Mucosa of stomach (tissue), 1 donor: ENCODE results near the gene JMJD7.

Experiments used
- H3K27me3 ChIP-seq: one replicate; pipeline ENCODE4 v1.7.0; 2013; ENCODE audit warnings: mild to moderate bottlenecking, low read length; ENCODE audit not compliant: control insufficient read depth, insufficient read depth
- H3K36me3 ChIP-seq: one replicate; pipeline ENCODE4 v1.7.0; 2013; ENCODE audit warnings: low read length; ENCODE audit not compliant: control insufficient read depth, insufficient read depth
- H3K4me1 ChIP-seq: one replicate; pipeline ENCODE4 v1.7.0; 2013; ENCODE audit warnings: mild to moderate bottlenecking, low read length; ENCODE audit not compliant: control insufficient read depth, insufficient read depth
- H3K4me3 ChIP-seq: one replicate; pipeline ENCODE4 v1.7.0; 2013; ENCODE audit warnings: low read length
- H3K9ac ChIP-seq: one replicate; pipeline ENCODE4 v1.7.0; 2013; ENCODE audit warnings: mild to moderate bottlenecking, low read length, moderate library complexity
- H3K9me3 ChIP-seq: one replicate; pipeline ENCODE4 v1.7.0; 2013; ENCODE audit warnings: mild to moderate bottlenecking, low read length, moderate library complexity; ENCODE audit not compliant: control insufficient read depth
- donor health status: Pancreatic carcinoma.

JMJD7 gene

DNA sequence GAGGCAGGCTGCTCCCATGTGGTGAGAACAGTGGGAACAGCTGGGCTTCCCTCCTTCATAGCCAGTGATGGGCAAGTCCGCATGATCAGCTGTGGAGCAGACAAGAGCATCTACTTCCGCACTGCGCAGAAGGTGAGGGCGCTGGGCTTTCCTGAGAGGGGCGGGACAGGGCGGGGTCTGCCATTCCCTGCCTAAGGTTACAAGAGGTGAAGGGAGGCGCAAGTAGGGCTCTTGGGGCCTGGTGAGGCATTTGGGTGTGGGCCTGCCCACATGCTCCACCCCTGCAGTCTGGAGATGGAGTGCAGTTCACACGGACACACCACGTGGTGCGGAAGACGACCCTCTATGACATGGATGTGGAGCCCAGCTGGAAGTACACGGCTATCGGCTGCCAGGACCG lies 10.6 kb upstream of the JMJD7 start:
- peaks cover 19% of the 10 kb centered on the region for H3K36me3 ChIP-seq

DNA sequence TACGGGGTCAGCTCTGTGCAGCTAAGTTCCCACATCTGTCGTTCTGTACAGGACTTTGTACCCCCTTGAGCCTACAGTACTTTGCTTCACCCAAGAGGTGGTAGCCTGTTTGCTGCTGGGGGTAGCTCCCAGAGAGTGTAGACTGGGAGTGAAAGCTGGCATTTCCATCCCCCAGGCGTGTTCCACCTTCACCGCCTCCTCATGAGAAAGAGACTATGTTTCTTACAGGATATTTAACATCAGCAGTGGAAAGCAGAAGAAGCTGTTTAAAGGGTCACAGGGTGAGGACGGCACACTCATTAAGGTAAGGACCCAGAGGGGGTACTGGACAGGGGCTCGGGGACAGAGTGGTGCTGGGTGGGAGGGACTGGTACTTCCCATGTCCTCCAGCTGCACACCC lies 10.1 kb upstream of the JMJD7 start:
- no peaks in the 10 kb centered on the region for H3K27me3 ChIP-seq
- peaks cover 19% of the 10 kb centered on the region for H3K36me3 ChIP-seq
- H3K4me3 ChIP-seq, result no peak overlapping the region
- H3K9me3 ChIP-seq, result no peaks in the 10 kb centered on the region
- H3K4me1 ChIP-seq, result peaks cover 13% of the 10 kb centered on the region
- H3K9ac ChIP-seq, result no peak overlapping the region

More for the DNA sequence above, 10.6 kb upstream of the JMJD7 start:
- H3K4me3 ChIP-seq, result no peak overlapping the region
- H3K4me1 ChIP-seq, result peaks cover 13% of the 10 kb centered on the region
- H3K27me3 ChIP-seq, result no peaks in the 10 kb centered on the region
- H3K9ac ChIP-seq, result no peak overlapping the region
- no peaks in the 10 kb centered on the region for H3K9me3 ChIP-seq

DNA sequence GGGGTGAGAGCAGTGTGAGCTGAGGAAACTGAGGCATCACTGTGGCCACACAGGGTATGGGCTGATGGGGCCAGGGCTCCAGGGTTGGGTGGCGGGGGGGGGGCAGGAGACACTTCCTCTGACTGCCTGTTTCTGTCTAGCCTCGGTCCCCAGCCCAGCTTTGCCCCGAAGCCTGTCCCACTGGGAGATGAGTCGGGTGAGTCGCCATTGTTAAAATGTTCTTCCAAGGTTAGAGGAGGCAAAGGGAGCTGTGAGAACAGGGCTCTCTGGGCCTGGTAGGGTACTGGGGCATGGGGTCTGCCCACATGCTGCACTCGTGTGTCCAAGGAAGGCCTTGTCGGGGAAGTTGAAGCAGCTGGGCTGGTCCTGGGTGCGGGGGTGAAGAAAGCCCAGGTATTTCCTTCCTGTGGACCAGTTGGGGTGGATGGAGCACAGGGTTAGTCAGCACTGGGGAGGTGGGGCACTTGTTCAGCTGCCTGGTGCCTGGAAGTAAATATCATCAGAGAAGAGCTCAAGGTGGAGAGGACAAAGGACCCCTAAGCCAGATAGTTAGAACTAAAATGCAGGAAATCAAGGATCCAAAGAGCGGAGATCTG lies 8.3 kb upstream of the JMJD7 start:
- no peak overlapping the region for H3K4me3 ChIP-seq
- no peak overlapping the region for H3K9ac ChIP-seq
- H3K36me3 ChIP-seq, result peaks cover 13% of the 10 kb centered on the region

DNA sequence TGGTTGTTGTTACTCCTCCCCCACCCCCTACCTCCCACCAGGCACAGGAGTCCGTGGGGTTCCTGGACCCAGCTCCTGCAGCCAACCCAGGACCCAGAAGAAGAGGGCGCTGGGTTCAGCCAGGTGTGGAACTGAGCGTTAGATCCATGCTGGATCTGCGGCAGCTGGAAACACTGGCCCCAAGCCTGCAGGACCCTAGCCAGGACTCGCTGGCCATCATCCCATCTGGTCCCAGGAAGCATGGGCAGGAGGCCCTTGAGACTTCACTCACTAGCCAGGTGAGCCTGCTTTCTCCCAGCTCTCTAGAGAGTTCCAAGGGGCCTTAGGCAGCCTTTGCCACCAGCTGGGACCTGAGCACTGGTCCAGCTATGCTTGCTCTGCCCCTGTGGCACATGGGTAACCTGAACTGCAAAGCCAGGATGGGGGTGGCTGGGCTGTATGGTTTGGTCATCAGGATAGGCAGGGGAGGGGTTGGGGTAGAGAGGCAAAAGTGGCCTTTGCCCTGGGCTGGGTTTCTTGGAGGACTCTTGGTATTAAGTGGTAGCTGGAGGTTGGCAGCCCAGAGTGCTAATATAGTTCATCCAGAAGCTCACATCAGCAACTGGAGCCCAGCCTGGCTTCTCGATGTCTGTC lies 7.0 kb upstream of the JMJD7 start:
- Histone ChIP-seq H3K4me3 (no peak overlapping the region), H3K27me3 (no peaks in the 10 kb centered on the region), H3K36me3 (peaks cover 13% of the 10 kb centered on the region)

More for the DNA sequence above, 8.3 kb upstream of the JMJD7 start:
- Histone ChIP-seq H3K9me3 (no peaks in the 10 kb centered on the region), H3K27me3 (no peaks in the 10 kb centered on the region), H3K4me1 (peaks cover 13% of the 10 kb centered on the region)

DNA sequence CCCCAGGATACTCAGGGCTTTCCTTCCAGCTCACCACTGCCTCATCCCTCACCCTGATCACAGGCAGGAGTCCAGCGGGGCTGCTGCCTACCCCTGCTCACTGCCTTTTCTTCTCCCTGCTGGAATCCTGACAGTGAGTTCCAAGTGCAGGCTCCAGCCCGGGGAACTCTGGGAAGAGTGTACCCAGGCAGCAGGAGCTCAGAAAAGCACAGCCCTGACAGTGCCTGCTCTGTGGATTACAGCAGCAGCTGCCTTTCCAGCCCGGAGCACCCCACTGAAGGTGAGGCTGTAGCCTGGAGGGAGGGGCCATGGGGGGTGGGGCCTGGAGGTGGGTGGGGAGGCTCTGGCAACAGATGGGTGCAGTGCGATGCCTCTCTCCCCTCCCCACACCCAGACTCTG lies 6.1 kb upstream of the JMJD7 start:
- Histone ChIP-seq H3K27me3 (no peaks in the 10 kb centered on the region), H3K4me3 (no peak overlapping the region), H3K9ac (no peak overlapping the region), H3K4me1 (peaks cover 13% of the 10 kb centered on the region), H3K9me3 (no peaks in the 10 kb centered on the region), H3K36me3 (peaks cover 10% of the 10 kb centered on the region)

More for the DNA sequence above, 7.0 kb upstream of the JMJD7 start:
- Histone ChIP-seq H3K4me1 (peaks cover 13% of the 10 kb centered on the region), H3K9ac (no peak overlapping the region), H3K9me3 (no peaks in the 10 kb centered on the region)

DNA sequence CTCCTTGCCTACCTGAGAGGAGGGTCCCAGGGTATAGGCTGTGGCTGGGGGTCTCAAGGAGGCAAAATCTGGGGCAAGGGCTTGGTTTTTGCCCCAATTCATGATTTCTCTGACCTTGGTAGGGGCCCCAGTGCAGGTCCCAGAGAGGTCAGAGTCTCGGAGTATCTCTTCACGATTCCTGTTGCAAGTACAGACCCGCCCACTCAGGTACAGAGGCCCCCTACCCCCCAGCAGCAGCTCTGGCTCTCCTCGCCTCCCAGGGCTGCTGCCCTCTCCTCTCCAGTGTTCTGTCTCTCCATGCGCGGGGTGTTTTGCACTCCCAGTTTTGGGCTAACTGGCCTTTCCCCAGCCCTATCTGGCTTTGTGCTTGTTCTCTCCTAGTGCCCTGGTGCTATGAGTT lies 5.4 kb upstream of the JMJD7 start:
- Histone ChIP-seq H3K4me1 (peaks cover 17% of the 10 kb centered on the region), H3K27me3 (no peaks in the 10 kb centered on the region), H3K9ac (no peak overlapping the region), H3K9me3 (no peaks in the 10 kb centered on the region), H3K36me3 (peaks cover 8% of the 10 kb centered on the region), H3K4me3 (no peak overlapping the region)

DNA sequence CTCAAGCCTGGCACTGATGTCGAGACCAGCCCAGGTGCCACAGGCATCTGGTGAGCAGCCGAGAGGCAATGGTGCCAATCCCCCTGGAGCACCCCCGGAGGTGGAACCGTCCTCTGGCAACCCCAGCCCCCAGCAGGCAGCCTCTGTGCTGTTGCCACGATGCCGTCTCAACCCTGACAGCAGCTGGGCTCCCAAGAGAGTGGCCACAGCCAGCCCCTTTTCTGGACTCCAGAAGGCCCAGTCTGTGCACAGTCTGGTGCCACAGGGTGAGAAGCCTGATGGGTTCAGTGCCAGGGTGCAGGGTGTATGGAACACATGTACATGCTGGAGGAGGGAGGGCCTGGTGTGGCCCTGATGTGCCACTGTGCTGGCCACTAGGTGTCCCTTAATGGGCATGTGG lies 4.9 kb upstream of the JMJD7 start:
- peaks cover 8% of the 10 kb centered on the region for H3K36me3 ChIP-seq
- no peak overlapping the region for H3K9ac ChIP-seq
- H3K27me3 ChIP-seq, result no peaks in the 10 kb centered on the region
- no peaks in the 10 kb centered on the region for H3K9me3 ChIP-seq
- peaks cover 18% of the 10 kb centered on the region for H3K4me1 ChIP-seq
- no peak overlapping the region for H3K4me3 ChIP-seq

DNA sequence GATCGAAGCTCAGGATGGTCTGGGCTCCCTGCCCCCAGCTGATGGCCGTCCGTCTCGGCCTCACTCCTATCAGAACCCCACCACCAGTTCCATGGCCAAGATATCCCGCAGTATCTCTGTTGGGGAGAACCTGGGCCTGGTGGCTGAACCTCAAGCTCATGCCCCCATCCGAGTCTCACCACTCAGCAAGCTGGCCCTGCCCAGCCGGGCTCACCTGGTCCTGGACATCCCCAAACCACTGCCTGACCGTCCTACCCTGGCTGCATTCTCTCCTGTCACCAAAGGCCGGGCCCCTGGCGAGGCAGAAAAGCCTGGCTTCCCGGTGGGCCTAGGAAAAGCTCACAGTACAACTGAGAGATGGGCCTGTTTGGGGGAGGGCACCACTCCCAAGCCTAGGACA lies 4.4 kb upstream of the JMJD7 start:
- peaks cover 8% of the 10 kb centered on the region for H3K36me3 ChIP-seq
- H3K9ac ChIP-seq, result no peak overlapping the region
- peaks cover 18% of the 10 kb centered on the region for H3K4me1 ChIP-seq
- H3K9me3 ChIP-seq, result no peaks in the 10 kb centered on the region
- no peaks in the 10 kb centered on the region for H3K27me3 ChIP-seq
- H3K4me3 ChIP-seq, result no peak overlapping the region

DNA sequence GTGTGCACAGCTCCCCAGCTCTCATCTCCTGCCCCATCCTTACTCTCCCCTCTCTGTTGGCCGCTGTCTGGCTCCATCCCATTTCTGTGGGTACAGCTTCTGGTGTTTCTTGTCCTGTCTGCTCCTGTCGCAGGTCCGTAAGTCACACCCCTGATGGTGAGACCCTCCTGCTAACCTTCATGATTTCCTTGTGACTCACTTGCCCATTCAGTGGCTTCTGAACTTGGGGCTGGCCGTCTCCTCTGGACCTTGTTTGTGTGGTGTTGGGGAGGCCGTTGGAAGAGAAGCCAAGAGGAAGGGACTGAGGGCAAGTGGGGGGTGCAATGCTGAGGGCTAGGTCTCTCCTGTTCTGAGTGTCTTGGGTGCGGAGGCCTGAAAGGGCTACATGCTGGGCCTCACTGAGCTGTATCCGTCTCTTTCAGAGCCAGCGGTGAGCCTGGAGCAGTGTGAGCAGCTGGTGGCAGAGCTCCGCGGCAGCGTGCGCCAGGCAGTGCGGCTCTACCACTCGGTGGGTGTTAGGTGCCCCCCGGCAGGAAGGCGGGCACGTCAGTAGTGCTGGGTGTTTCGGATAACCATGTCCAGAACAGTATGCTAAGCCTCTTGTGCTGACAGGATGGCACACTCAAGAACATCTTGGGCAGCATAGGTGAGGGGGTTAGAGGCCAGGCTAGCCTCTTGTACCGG lies 3.7 kb upstream of the JMJD7 start:
- H3K27me3 ChIP-seq, result no peaks in the 10 kb centered on the region
- peaks cover 8% of the 10 kb centered on the region for H3K36me3 ChIP-seq
- H3K4me1 ChIP-seq, result peaks cover 22% of the 10 kb centered on the region
- H3K4me3 ChIP-seq, result no peak overlapping the region
- no peak overlapping the region for H3K9ac ChIP-seq
- H3K9me3 ChIP-seq, result no peaks in the 10 kb centered on the region

DNA sequence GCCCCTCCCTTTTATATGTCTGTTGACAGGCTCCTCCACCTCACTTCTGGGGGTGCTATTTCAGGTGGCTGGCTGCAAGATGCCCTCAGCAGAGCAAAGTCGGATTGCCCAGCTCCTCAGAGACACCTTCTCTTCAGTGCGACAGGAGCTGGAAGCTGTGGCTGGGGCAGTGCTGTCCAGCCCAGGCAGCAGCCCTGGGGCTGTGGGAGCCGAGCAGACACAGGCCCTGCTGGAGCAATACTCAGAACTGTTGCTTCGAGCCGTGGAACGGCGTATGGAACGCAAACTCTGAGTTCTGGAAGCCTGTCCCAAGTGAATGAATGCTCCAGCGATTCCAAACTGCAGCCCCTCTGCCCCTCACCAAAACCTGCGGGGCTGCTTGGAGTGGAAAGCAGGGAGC lies 2.7 kb upstream of the JMJD7 start:
- H3K9me3 ChIP-seq, result no peaks in the 10 kb centered on the region
- peaks cover 22% of the 10 kb centered on the region for H3K4me1 ChIP-seq
- H3K9ac ChIP-seq, result no peak overlapping the region
- peaks cover 3% of the 10 kb centered on the region for H3K36me3 ChIP-seq
- no peak overlapping the region for H3K4me3 ChIP-seq
- H3K27me3 ChIP-seq, result no peaks in the 10 kb centered on the region

DNA sequence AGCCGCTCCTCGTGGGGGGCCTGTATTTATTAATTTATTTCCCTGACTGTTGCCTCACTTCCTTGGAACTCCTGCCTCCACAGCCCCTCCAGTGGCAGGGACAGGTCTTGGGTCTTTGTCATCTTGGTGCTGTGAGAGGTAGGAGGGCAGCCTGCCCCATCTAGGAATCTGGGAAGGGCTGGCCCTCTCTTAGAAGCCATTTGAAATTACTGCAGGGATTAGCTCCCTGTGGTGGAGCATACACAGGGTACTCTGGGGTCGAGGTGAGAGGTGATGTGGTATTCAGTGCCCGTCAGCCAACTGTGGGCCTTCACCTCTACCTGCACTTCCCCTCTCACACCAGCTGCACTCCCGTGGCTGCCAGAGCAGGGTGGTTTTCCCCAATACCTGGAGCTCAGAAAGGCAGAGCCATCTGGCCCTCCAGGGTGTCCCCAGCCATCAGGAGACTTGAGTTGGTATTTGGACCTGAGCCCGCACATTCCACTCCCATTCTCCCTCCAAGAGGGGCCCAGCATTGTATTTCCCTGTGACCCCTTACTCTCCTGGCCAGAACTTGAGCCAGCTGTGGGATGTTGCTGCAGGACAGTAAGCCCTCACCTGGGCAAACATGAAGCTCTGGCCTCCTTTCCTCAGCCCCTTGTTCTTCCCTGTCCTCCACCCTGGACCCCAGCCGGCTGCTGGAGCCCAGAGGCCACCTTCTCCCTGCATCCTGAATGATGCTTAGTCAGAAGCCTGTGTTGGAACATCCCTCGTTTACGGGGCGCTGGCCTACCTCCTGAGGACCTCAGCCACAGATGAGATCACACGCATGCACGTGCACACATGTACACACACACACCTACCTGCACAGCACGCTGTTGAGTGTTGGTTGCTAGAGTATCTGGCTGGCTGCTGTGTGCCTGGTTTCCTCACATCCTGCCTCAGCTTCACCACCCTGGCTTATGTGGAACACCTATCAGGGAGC lies 2.0 kb upstream of the JMJD7 start:
- no peak overlapping the region for H3K4me3 ChIP-seq
- no peaks in the 10 kb centered on the region for H3K27me3 ChIP-seq
- H3K9ac ChIP-seq, result no peak overlapping the region
- no peaks in the 10 kb centered on the region for H3K9me3 ChIP-seq
- H3K36me3 ChIP-seq, result peaks cover 3% of the 10 kb centered on the region
- peaks cover 19% of the 10 kb centered on the region for H3K4me1 ChIP-seq
